ENCODE results near the gene OPTC.

The OPTC gene

GRCh38 chr1:203527013-203527412 is 33.1 kb downstream of the OPTC start (continued):
- TF ChIP-seq HIC1 (tag by site-specific recombination; IDR thresholded peaks at IDR 0.05) (no peak), ZNF404 (tag by site-specific recombination; IDR thresholded peaks at IDR 0.05) (no peak), GLIS1 (tag by site-specific recombination; IDR thresholded peaks at IDR 0.05) (no peak), ZBTB26 (tag by site-specific recombination; optimal IDR thresholded peaks at IDR 0.05) (peak; percentile 7), ZNF175 (tag by site-specific recombination; IDR thresholded peaks at IDR 0.05) (0 out of 2 replicates have a peak, but pooled peaks have one; percentile 33), ZXDB (tag by site-specific recombination; IDR thresholded peaks at IDR 0.05) (no peak), ZBTB21 (tag by site-specific recombination; IDR thresholded peaks at IDR 0.05) (no peak), ZNF777 (tag by site-specific recombination; IDR thresholded peaks at IDR 0.05; ENCODE audit: borderline replicate concordance) (no peak), ZNF354C (tag by site-specific recombination; IDR thresholded peaks at IDR 0.05; ENCODE audit: borderline replicate concordance, low read depth) (no peak; the same call in 1 of the 2 replicates), ZNF701 (tag by site-specific recombination; IDR thresholded peaks at IDR 0.05) (no peak), ZBTB11 (tag by site-specific recombination; conservative IDR thresholded peaks at IDR 0.05; ENCODE audit: low read depth) (no peak), HOXD13 (CRISPR knock-in tag; IDR thresholded peaks at IDR 0.05; ENCODE audit: borderline replicate concordance) (no peak), ZNF580 (tag by site-specific recombination; IDR thresholded peaks at IDR 0.05) (no peak), MYNN (tag by site-specific recombination; IDR thresholded peaks at IDR 0.05; ENCODE audit: borderline replicate concordance) (no peak), ZNF223 (tag by site-specific recombination; IDR thresholded peaks at IDR 0.05) (no peak)

GRCh38 chr1:203528063-203528462 is 34.1 kb downstream of the OPTC start:
- Histone ChIP-seq H3K4me3 (ENCODE audit: low read depth, low read length) (no peak overlapping the region), H3K36me3 (ENCODE audit: control insufficient read depth in 2 of 2, insufficient read depth in 1 of 2, low read length in 2 of 2) (no peaks in the 10 kb centered on the region), H3K27ac (ENCODE audit: extremely low read depth, low read depth, low read length) (no peak overlapping the region), H3K9me3 (ENCODE audit: control insufficient read depth, insufficient read depth, low read depth, low read length) (no peaks in the 10 kb centered on the region), H3K4me1 (ENCODE audit: control insufficient read depth, insufficient read depth, low read length) (no peaks in the 10 kb centered on the region)
- POLR2A ChIA-PET = no interaction called here
- CTCF ChIA-PET = interaction anchor here (0.6 to 0.7 kb wide), 4 partner anchors 20 to 204 kb away, joined by 3 to 4 read pairs (median 3); no protein-coding TSS in a partner anchor
- TF ChIP-seq WT1 (tag by site-specific recombination; IDR thresholded peaks at IDR 0.05) = no peak
- TF ChIP-seq HOXA7 (CRISPR knock-in tag; IDR thresholded peaks at IDR 0.05; ENCODE audit: borderline replicate concordance) = no peak
- TF ChIP-seq YY1 (tag by site-specific recombination; IDR thresholded peaks at IDR 0.05) = no peak
- no peak for TF ChIP-seq ZNF843 (tag by site-specific recombination; IDR thresholded peaks at IDR 0.05)
- no peak for TF ChIP-seq ZNF518A (tag by site-specific recombination; conservative IDR thresholded peaks at IDR 0.05; ENCODE audit: low read depth)
- no peak for TF ChIP-seq PRDM10 (tag by site-specific recombination; IDR thresholded peaks at IDR 0.05)
